Skeletal muscle satellite cell (primary cell): ENCODE results near the gene DLK2. TPM values are rescaled to one million over a fixed set of nuclear protein-coding genes. Genes with fewer than 3 reads are reported as not detected.
A peak's percentile ranks its signal among the peaks of the same experiment; 100 is the strongest.
"Not testable (repeated sequence)": the region's sequence is repeated elsewhere in the genome, so short reads cannot be mapped to it uniquely, and the experiment has no call there.

Source experiments
- H3K27me3 ChIP-seq: 2 replicates; pipeline ENCODE4 v1.7.0; 2013; ENCODE audit warnings: low read length; ENCODE audit not compliant: control insufficient read depth, insufficient read depth
- H3K36me3 ChIP-seq: 2 replicates; pipeline ENCODE4 v1.7.0; 2013; ENCODE audit warnings: mild to moderate bottlenecking, control low read depth, low read length; ENCODE audit not compliant: insufficient read depth
- H3K4me1 ChIP-seq: 2 replicates; pipeline ENCODE4 v1.7.0; 2013; ENCODE audit warnings: low read length; ENCODE audit not compliant: control insufficient read depth, insufficient read depth
- H3K4me2 ChIP-seq: 2 replicates; pipeline ENCODE4 v1.7.0; 2013; ENCODE audit warnings: mild to moderate bottlenecking, low read length
- H3K4me3 ChIP-seq: 2 replicates; pipeline ENCODE4 v1.7.0; 2013; ENCODE audit warnings: low read length
- H3K9ac ChIP-seq: 2 replicates; pipeline ENCODE4 v1.7.0; 2013; ENCODE audit warnings: mild to moderate bottlenecking, low read depth, low read length, moderate library complexity
- H3K9me3 ChIP-seq: replicated peaks from 2 replicates; pipeline ENCODE4 v1.7.0; 2013; ENCODE audit warnings: mild to moderate bottlenecking, control low read depth, low read length
- total RNA-seq: library from RNA; depleted of rRNA; stranded (reverse); fragments of >200 nt; gene quantifications from 2 replicates; pipeline ENCODE4 v1.2.3, GENCODE V29; 2012; rRNA removed

Gene DLK2
- total RNA-seq: 0.76 and 0.87 TPM in 2 replicates

DNA sequence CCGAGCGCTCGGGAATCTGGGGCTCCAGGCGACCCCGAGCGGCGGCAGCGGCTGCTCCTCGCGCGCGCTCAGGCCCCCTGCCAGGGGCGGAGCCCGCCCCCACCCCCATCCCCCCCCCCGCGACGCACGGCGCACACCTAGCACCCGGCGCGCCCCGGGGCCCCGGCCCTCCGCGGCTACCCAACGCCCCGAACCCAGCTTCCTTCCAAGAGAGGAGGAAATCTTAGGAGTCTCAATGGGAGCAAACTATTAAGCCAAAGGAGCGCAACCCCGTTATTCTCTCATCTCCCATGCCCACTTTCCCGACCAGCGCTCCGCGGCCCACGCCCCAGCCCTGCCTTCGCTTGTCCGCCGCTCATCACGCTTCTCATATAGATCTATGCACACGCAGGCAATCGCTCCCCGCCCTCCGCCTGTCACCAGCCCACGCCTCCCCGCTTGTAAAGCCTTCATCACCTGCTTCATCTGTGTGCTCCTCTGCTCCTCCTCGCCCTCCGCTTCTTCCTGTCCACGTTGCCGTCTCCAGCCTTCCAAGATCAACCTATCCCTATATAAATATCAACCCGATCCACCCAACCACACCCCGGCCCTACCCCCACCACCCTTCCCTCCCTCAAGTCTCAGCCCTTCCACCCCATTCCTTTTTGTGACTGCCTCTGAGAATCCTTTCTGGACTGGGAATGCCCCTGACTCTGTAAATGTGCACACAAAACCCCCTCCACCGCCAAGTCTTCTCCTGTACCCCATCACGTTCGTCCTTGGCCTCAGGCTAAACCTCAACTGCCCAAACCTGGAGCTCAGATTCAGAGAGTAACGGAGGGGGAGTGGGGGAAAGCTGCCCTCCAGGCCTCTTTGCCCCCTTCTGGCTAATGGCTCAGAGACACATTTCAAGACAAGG is at the start of gene DLK2:
Gene DLK2 (minus strand): TSS at position 18 of the 898 bp plus-strand sequence. CDS start 723 bp downstream, outside the sequence.
- peaks cover 9% of the 10 kb centered on the region for H3K4me1 ChIP-seq
- no peaks in the 10 kb centered on the region for H3K9me3 ChIP-seq
- peaks cover 19% of the 10 kb centered on the region for H3K36me3 ChIP-seq
- H3K4me2 ChIP-seq: peak within 1 kb of the TSS; percentile 87
- peak within 1 kb of the TSS; percentile 74 for H3K4me3 ChIP-seq
- H3K9ac ChIP-seq: peak within 1 kb of the TSS; percentile 50
- H3K27me3 ChIP-seq: peaks cover 6% of the 10 kb centered on the region

GRCh38 chr6:43503443-43503842 is 48.1 kb upstream of the DLK2 start:
- Histone ChIP-seq H3K4me3 (no peak overlapping the region), H3K4me1 (no peaks in the 10 kb centered on the region), H3K36me3 (peaks cover 66% of the 10 kb centered on the region), H3K9me3 (no peaks in the 10 kb centered on the region), H3K9ac (no peak overlapping the region), H3K4me2 (no peak overlapping the region), H3K27me3 (no peaks in the 10 kb centered on the region)

DNA sequence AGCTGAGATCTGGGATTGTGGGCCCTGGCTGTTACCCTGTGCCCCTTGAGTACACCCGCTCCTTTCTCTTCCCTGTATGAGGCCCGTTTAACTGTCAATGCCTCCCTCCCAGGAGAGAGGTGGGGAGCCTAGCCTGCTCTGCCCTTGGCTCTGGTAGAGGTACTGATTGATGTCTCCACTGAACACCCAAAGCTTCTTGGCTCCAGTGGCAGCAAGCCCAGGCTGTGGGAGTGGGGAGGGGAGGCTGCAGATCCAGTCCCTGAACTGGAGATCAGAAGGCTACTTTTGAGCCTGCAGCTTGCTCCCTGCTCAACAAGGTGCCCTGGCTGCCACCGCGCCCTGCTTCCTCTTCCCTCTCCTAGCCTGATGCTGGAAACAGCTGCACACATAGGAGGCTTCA is 47.3 kb upstream of the DLK2 start:
- Histone ChIP-seq H3K36me3 (peaks cover 73% of the 10 kb centered on the region), H3K4me1 (peaks cover 1% of the 10 kb centered on the region), H3K4me3 (no peak overlapping the region)

GRCh38 chr6:43500921-43501320 is 45.6 kb upstream of the DLK2 start:
- peaks cover 74% of the 10 kb centered on the region for H3K36me3 ChIP-seq
- no peaks in the 10 kb centered on the region for H3K9me3 ChIP-seq
- H3K4me1 ChIP-seq: peaks cover 19% of the 10 kb centered on the region
- H3K4me2 ChIP-seq: no peak overlapping the region
- H3K9ac ChIP-seq: no peak overlapping the region
- no peaks in the 10 kb centered on the region for H3K27me3 ChIP-seq
- no peak overlapping the region for H3K4me3 ChIP-seq

More for the DNA sequence above, 47.3 kb upstream of the DLK2 start:
- Histone ChIP-seq H3K9me3 (no peaks in the 10 kb centered on the region), H3K27me3 (no peaks in the 10 kb centered on the region), H3K4me2 (no peak overlapping the region), H3K9ac (no peak overlapping the region)

DNA sequence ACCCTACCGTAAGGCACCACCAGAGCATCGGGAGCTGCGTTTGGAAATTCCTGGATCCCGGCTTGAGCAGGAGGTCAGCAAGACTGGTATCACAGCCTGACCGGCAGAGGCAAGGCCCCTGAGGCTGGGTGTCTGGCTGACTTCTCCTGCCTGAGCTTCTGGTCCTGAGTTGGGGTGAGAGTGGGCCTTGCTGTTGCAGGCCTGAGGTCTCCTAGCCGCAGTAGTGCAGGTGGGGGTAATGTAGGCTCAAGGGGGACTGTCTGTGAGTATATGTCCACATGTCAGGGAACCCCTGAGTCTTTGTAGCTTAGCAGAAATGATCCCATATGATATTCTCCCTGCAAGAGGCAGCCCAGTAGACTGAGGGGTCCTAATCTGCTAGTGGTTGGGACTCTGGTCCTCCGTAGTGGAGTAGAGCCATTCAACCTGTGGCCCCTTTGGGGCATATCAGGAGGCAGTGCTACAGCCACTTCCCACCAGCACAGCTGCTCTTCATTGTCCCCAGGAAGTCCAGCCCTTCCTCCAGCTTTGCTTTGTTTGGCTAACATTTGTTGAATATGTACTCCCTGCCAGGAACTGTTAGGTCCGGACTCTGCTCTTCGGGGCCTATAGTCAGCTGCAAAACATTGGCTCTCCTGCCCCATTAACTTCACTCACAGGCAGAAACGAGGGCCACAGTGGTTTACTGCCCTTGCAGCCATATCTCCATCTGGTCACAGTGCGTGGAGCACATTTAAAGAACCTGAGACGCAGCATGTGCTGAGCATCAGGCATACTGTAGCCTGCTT is 43.9 kb upstream of the DLK2 start:
- peaks cover 36% of the 10 kb centered on the region for H3K4me1 ChIP-seq
- H3K36me3 ChIP-seq: peaks cover 63% of the 10 kb centered on the region
- H3K4me3 ChIP-seq: no peak overlapping the region
- H3K4me2 ChIP-seq: no peak overlapping the region
- no peaks in the 10 kb centered on the region for H3K9me3 ChIP-seq
- no peak overlapping the region for H3K9ac ChIP-seq
- no peaks in the 10 kb centered on the region for H3K27me3 ChIP-seq

DNA sequence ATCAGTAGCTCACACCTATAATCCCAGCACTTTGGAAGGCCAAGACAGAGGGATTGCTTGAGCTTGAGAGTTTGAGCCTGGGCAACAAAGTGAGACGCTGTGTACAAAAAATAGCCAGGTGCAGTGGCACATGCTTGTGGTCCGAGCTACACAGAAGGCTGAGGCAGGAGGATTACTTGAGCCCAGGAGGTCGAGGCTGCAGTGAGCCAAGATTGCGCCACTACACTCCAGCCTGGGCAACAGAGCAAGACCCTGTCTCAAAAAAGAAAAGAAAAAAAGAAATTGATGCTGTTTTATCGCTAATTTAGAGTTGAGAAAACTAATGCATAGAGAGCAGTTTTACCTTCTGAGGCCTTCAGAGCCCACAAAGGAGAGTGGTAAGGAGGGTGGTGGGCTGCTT is 42.9 kb upstream of the DLK2 start:
- Histone ChIP-seq H3K36me3 (peaks cover 56% of the 10 kb centered on the region), H3K4me1 (peaks cover 45% of the 10 kb centered on the region)
- H3K9ac ChIP-seq: not testable (repeated sequence)

DNA sequence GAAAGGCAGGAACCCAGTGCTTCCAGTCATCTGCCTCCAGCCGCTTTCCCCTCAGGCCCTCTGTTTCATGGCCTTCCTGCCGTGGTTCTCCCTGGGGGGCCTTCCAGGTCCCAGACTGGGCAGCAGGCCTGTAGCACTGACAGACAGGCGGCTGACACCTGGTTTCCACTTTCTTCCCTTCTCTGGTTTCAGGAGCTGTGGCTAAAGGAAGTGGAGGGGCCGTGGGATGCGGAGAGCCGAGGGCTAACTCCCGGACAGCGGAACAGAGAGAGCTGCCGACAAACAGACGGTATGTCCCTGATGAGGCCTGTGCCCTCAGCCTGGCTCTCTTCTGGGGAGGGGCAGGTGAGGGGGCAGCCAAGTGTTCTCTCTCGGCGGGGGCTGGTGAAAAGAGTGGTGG is 42.3 kb upstream of the DLK2 start:
- Histone ChIP-seq H3K27me3 (no peaks in the 10 kb centered on the region), H3K9me3 (no peaks in the 10 kb centered on the region), H3K4me3 (no peak overlapping the region), H3K4me1 (peaks cover 51% of the 10 kb centered on the region), H3K9ac (peak overlapping the region; percentile 50), H3K36me3 (peaks cover 50% of the 10 kb centered on the region), H3K4me2 (no peak overlapping the region)

More for the DNA sequence above, 42.9 kb upstream of the DLK2 start:
- H3K9me3 ChIP-seq, H3K27me3 ChIP-seq, H3K4me2 ChIP-seq, H3K4me3 ChIP-seq: not testable (repeated sequence)

DNA sequence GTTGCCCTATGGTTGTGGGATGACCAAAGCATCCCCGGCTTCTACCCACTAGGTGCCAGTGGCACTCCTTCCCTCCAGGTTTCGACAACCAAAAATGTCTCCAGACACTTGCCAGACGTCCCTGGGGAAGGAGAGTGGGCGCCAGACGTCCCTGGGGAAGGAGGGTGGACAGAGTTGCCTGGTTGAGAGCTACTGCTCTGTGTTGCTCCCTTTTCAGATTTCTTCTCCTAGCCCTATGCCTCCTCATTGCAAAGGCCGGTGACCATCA is 41.7 kb upstream of the DLK2 start:
- no peaks in the 10 kb centered on the region for H3K9me3 ChIP-seq
- H3K4me2 ChIP-seq: peak overlapping the region; percentile 68
- peaks cover 44% of the 10 kb centered on the region for H3K36me3 ChIP-seq
- no peak overlapping the region for H3K4me3 ChIP-seq
- peaks cover 57% of the 10 kb centered on the region for H3K4me1 ChIP-seq
- peak overlapping the region; percentile 50 for H3K9ac ChIP-seq
- H3K27me3 ChIP-seq: no peaks in the 10 kb centered on the region

GRCh38 chr6:43496370-43497128 is 41.2 kb upstream of the DLK2 start:
- peaks cover 63% of the 10 kb centered on the region for H3K4me1 ChIP-seq
- H3K9ac ChIP-seq: peak overlapping the region; percentile 50
- H3K4me2 ChIP-seq: peak overlapping the region; percentile 68
- H3K9me3 ChIP-seq: no peaks in the 10 kb centered on the region
- peak overlapping the region; percentile 29 for H3K4me3 ChIP-seq
- no peaks in the 10 kb centered on the region for H3K27me3 ChIP-seq
- H3K36me3 ChIP-seq: peaks cover 44% of the 10 kb centered on the region

DNA sequence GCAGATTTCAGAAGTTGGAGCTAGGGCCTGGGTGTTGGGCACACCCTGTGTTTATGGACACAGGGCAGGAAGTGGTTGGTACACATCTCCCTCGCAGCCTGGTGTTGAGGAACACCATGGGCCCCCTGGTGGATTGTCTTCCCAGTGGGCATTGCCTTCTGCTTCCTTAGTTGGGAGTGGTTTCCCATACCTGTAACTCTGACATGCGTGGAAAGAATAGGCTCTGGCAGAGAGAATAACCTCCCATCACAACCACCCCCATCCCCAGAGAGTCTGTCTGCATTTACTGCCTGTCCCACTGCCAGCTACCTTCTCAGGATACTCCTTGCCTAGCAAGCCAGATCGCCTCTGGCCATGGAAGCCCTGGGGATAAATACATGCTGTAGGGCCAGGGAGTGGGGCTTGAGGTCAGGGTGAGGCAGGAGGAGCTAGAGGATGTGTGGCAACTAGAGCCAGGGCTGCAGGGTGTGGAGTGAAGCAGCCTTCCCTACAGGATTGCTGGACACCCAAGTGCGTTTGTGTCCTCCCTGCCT is 40.1 kb upstream of the DLK2 start:
- peaks cover 34% of the 10 kb centered on the region for H3K36me3 ChIP-seq
- H3K4me2 ChIP-seq: peak overlapping the region; percentile 68
- peaks cover 64% of the 10 kb centered on the region for H3K4me1 ChIP-seq
- H3K9ac ChIP-seq: peak overlapping the region; percentile 50
- H3K9me3 ChIP-seq: no peaks in the 10 kb centered on the region
- no peaks in the 10 kb centered on the region for H3K27me3 ChIP-seq
- peak overlapping the region; percentile 26 for H3K4me3 ChIP-seq

DNA sequence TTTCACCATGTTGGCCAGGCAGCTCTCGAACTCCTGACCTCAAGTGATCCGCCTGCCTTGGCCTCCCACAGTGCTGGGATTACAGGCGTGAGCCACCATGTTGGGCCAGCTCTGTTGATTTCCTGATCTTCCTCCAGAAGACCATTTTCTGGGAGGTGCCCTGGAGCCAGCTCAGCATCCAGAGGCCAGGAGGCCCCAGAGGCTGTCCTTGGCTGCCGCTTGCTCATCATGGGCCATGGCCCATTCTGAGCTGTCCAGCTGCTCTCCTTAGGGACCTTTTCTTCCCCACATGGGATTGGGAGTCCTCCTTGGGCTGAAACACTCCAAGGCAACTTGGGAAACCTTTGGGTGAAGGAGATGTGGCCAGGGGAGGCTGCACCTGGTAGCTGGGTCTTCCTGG is 39.4 kb upstream of the DLK2 start:
- Histone ChIP-seq H3K4me2 (peak overlapping the region; percentile 68), H3K4me3 (peak overlapping the region; percentile 26), H3K9me3 (no peaks in the 10 kb centered on the region), H3K27me3 (no peaks in the 10 kb centered on the region), H3K36me3 (peaks cover 27% of the 10 kb centered on the region), H3K9ac (no peak overlapping the region), H3K4me1 (peaks cover 64% of the 10 kb centered on the region)
